PC-9 (cell line): ENCODE data around the gene SETMAR.

Experiments
- EZH2 ChIP-seq: fragments of 200-600 bp; sonication (generic); IDR thresholded peaks from 2 replicates; pipeline ENCODE4 v1.8.0; 2017; ENCODE audit warnings: antibody characterized with exemption, low read depth
- TF ChIP-seq, protein P1 (sequence below): fragments of 200-600 bp; sonication (generic); conservative IDR thresholded peaks from 2 replicates; pipeline ENCODE4 v1.6.1; 2017; ENCODE audit warnings: mixed run types, antibody characterized with exemption, mild to moderate bottlenecking, moderate library complexity

DNA sequence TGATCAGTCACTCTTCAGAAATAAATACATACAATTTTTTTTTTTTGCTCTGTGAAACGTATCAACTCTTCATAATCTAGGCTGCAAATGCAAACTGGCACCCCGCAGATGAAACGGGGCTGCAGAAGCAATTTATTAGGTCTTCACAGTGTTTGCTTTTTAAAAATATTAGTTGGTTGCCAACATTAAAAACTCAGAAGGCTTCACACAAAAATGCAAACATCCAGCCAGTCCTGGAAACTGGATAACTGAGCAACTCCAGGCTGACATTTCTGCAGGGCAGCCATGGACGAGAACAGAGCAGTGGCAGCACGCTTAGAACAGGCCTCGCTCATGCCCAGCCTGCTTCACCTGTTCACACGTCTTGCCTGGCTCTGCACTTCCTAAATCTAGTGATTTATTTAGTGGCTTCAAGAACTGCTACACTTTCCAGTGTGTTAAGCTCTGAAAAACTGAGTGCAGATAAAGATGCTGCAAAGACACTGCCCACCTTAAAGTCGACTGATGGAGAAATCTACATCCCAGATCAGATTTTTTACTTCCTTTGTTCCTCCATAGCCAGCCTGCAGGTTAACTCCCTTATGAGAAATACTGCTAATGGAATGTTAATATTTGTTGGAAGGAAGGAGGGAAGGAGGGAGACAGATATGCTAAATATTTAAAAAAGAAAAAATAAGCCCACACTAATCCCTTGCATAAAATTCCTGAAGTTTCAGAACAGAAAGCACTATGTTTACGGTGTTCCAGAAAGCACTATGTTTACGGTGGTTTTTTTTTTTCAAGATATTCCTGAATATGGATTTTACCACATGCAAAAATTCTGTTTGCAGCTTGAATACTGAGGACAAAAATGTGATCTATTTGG is 53.6 kb downstream of the SETMAR start:
- TF ChIP-seq, protein P1, sequence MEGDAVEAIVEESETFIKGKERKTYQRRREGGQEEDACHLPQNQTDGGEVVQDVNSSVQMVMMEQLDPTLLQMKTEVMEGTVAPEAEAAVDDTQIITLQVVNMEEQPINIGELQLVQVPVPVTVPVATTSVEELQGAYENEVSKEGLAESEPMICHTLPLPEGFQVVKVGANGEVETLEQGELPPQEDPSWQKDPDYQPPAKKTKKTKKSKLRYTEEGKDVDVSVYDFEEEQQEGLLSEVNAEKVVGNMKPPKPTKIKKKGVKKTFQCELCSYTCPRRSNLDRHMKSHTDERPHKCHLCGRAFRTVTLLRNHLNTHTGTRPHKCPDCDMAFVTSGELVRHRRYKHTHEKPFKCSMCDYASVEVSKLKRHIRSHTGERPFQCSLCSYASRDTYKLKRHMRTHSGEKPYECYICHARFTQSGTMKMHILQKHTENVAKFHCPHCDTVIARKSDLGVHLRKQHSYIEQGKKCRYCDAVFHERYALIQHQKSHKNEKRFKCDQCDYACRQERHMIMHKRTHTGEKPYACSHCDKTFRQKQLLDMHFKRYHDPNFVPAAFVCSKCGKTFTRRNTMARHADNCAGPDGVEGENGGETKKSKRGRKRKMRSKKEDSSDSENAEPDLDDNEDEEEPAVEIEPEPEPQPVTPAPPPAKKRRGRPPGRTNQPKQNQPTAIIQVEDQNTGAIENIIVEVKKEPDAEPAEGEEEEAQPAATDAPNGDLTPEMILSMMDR = no peak
- no peak for TF ChIP-seq EZH2
